ENCODE data around the gene CYCS. TPM values are rescaled to one million over a fixed set of nuclear protein-coding genes. Genes with fewer than 3 reads are reported as not detected.
A peak's percentile ranks its signal among the peaks of the same experiment; 100 is the strongest.
"Not testable (repeated sequence)": the region's sequence is repeated elsewhere in the genome, so short reads cannot be mapped to it uniquely, and the experiment has no call there.

Gene CYCS
- total RNA-seq, 1 donor from 2014 or later: 48.2 TPM

DNA sequence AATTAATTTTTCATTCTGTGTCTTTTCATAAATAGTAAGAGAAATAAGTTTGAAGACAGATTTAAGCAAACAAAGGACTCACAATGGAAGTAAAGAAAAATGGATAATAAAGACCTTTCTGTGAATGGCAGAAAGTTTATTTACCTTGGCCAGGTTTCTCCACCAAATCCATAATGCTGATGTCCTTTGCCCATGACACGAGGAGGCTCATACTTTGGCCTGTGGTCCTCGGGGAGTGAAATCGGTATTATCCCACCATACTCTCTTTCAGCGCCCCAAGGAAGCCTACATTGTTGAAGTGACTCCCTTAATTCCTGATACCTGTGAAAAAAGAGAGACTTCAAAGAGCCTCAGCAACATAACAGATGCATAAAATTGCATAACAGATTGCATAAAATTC, 43.1 kb upstream of the CYCS start:
- Mint-ChIP-seq H3K27ac (no peak overlapping the region), H3K4me3 (no peak overlapping the region), H3K36me3 (peaks cover 7% of the 10 kb centered on the region), H3K27me3 (ENCODE audit: low read depth) (peaks cover 15% of the 10 kb centered on the region), H3K9me3 (peaks cover 7% of the 10 kb centered on the region), H3K4me1 (peaks cover 12% of the 10 kb centered on the region)
- no peak for DNase-seq (ENCODE audit: low spot score in 2 of 2, unreplicated experiment in 2 of 2)
- TF ChIP-seq CTCF (IDR thresholded peaks at IDR 0.05; ENCODE audit: unreplicated experiment): no peak

GRCh38 chr7:25167262-25167843, 42.3 kb upstream of the CYCS start:
- no peak for DNase-seq (ENCODE audit: low spot score in 2 of 2, unreplicated experiment in 2 of 2)
- peaks cover 7% of the 10 kb centered on the region for H3K9me3 Mint-ChIP-seq
- no peak for TF ChIP-seq CTCF (IDR thresholded peaks at IDR 0.05; ENCODE audit: unreplicated experiment)
- H3K4me1 Mint-ChIP-seq: peaks cover 12% of the 10 kb centered on the region
- peaks cover 7% of the 10 kb centered on the region for H3K36me3 Mint-ChIP-seq
- H3K4me3 Mint-ChIP-seq: no peak overlapping the region
- H3K27me3 Mint-ChIP-seq (ENCODE audit: low read depth): peaks cover 12% of the 10 kb centered on the region
- H3K27ac Mint-ChIP-seq: no peak overlapping the region

- peak; percentile 90 for TF ChIP-seq CTCF (IDR thresholded peaks at IDR 0.05; ENCODE audit: unreplicated experiment)
- not testable (repeated sequence) for H3K4me1 Mint-ChIP-seq; DNase-seq (ENCODE audit: low spot score in 2 of 2, unreplicated experiment in 2 of 2); H3K27ac Mint-ChIP-seq; H3K4me3 Mint-ChIP-seq; H3K27me3 Mint-ChIP-seq (ENCODE audit: low read depth); H3K36me3 Mint-ChIP-seq; H3K9me3 Mint-ChIP-seq
Observed at GRCh38 chr7:25159983-25160596, 35.0 kb upstream of the CYCS start.

- no peak for TF ChIP-seq CTCF (IDR thresholded peaks at IDR 0.05; ENCODE audit: unreplicated experiment)
- no peaks in the 10 kb centered on the region for H3K9me3 Mint-ChIP-seq
- no peak overlapping the region for H3K27ac Mint-ChIP-seq
- no peaks in the 10 kb centered on the region for H3K4me1 Mint-ChIP-seq
- peaks cover 3% of the 10 kb centered on the region for H3K36me3 Mint-ChIP-seq
- H3K4me3 Mint-ChIP-seq: no peak overlapping the region
- no peak for DNase-seq (ENCODE audit: low spot score in 2 of 2, unreplicated experiment in 2 of 2)
- H3K27me3 Mint-ChIP-seq (ENCODE audit: low read depth): no peaks in the 10 kb centered on the region
Observed at GRCh38 chr7:25158966-25159365, 33.9 kb upstream of the CYCS start.

DNA sequence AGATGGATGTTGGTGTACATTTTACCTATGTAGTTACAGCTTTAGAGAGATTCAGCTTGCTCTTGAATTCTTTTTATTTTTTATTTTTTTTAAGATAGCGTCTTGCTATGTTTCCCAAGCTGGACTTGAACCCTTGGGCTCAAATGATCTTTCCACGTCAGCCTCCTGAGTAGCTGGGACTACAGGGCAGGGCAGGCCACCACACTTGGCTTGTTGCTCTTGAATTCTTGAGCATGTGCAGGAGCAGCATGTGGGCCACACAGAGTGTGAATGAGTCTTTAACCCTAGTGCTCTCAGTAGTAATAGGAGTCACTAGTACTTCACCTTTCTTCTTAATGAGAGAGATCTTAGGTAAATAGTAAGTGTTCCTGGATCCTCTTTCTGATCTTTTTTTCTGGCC, 26.7 kb upstream of the CYCS start:
- Mint-ChIP-seq H3K4me1 (peaks cover 9% of the 10 kb centered on the region), H3K36me3 (peaks cover 3% of the 10 kb centered on the region), H3K9me3 (no peaks in the 10 kb centered on the region), H3K27me3 (ENCODE audit: low read depth) (no peaks in the 10 kb centered on the region), H3K4me3 (no peak overlapping the region), H3K27ac (no peak overlapping the region)
- no peak for TF ChIP-seq CTCF (IDR thresholded peaks at IDR 0.05; ENCODE audit: unreplicated experiment)
- no peak for DNase-seq (ENCODE audit: low spot score in 2 of 2, unreplicated experiment in 2 of 2)
